ENCODE measurements around the gene CNGA2. TPM values are rescaled to one million over a fixed set of nuclear protein-coding genes. Genes with fewer than 3 reads are reported as not detected.
A peak's percentile ranks its signal among the peaks of the same experiment; 100 is the strongest.

CNGA2 gene
- total and polyA plus RNA-seq, 4 donors = not detected

DNA sequence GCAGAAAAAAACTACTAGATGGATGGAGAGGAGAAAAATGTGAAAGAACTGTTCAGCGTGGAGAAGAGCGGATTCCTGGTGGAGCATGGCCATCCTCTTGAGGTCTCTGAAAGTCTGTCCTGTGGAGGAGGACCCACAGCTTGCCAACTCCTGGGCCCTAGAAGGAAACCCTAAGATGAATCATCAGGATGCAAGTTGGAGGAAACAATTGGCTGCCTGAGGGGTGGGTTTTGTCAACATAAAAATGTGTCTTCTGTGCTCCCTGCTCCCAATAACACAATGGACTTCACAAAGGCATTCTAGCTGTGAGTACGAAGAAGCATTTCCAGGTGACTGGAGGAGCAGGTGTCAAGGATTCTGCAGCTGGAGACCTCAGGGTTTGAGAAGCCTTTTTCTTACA, 37.2 kb downstream of the CNGA2 start:
- no peaks in the 10 kb centered on the region for H3K9me3 ChIP-seq (ENCODE audit: control insufficient read depth, low read length)
- no peak for ATAC-seq (ENCODE audit: low FRiP score)
- WGBS, 2 donors = 93 to 96% methylated on average over 3 of the region's 3 CpGs
- no peak for DNase-seq
- H3K4me3 ChIP-seq (ENCODE audit: low read length in 2 of 2) = no peak overlapping the region
- H3K27ac ChIP-seq (ENCODE audit: low read depth in 1 of 2, low read length in 2 of 2) = no peak overlapping the region
- H3K27me3 ChIP-seq (ENCODE audit: control insufficient read depth in 1 of 2, insufficient read depth in 2 of 2, low read length in 1 of 2) = no peaks in the 10 kb centered on the region
- no peaks in the 10 kb centered on the region for H3K4me1 ChIP-seq (ENCODE audit: control insufficient read depth in 1 of 2, insufficient read depth in 2 of 2, low read length in 2 of 2)
- H3K36me3 ChIP-seq (ENCODE audit: control insufficient read depth in 1 of 2, insufficient read depth in 2 of 2, low read length in 1 of 2) = no peaks in the 10 kb centered on the region
- intact Hi-C loops (cut with DNase I) = no loop called here

GRCh38 chrX:151773434-151773833, 38.9 kb downstream of the CNGA2 start:
- 63 to 85% methylated on average over 5 of the region's 5 CpGs for WGBS, 2 donors
- intact Hi-C loops (cut with DNase I) = no loop called here

GRCh38 chrX:151774421-151774820, 39.9 kb downstream of the CNGA2 start:
- 27 to 30% methylated on average over 3 of the region's 3 CpGs for WGBS, 2 donors
- H3K36me3 ChIP-seq (ENCODE audit: control insufficient read depth in 1 of 2, insufficient read depth in 2 of 2, low read length in 1 of 2) = no peaks in the 10 kb centered on the region
- ATAC-seq (ENCODE audit: low FRiP score) (no peak), DNase-seq (no peak)
- no peak overlapping the region for H3K27ac ChIP-seq (ENCODE audit: low read depth in 1 of 2, low read length in 2 of 2)
- no peaks in the 10 kb centered on the region for H3K4me1 ChIP-seq (ENCODE audit: control insufficient read depth in 1 of 2, insufficient read depth in 2 of 2, low read length in 2 of 2)
- no peak overlapping the region for H3K4me3 ChIP-seq (ENCODE audit: low read length in 2 of 2)
- H3K27me3 ChIP-seq (ENCODE audit: control insufficient read depth in 1 of 2, insufficient read depth in 2 of 2, low read length in 1 of 2) = no peaks in the 10 kb centered on the region
- H3K9me3 ChIP-seq (ENCODE audit: control insufficient read depth, low read length) = no peaks in the 10 kb centered on the region
- intact Hi-C loops (cut with DNase I) = no loop called here

More at GRCh38 chrX:151773434-151773833, 38.9 kb downstream of the CNGA2 start:
- Histone ChIP-seq H3K27ac (ENCODE audit: low read depth in 1 of 2, low read length in 2 of 2) (no peak overlapping the region), H3K4me3 (ENCODE audit: low read length in 2 of 2) (no peak overlapping the region), H3K4me1 (ENCODE audit: control insufficient read depth in 1 of 2, insufficient read depth in 2 of 2, low read length in 2 of 2) (no peaks in the 10 kb centered on the region), H3K36me3 (ENCODE audit: control insufficient read depth in 1 of 2, insufficient read depth in 2 of 2, low read length in 1 of 2) (no peaks in the 10 kb centered on the region), H3K27me3 (ENCODE audit: control insufficient read depth in 1 of 2, insufficient read depth in 2 of 2, low read length in 1 of 2) (no peaks in the 10 kb centered on the region), H3K9me3 (ENCODE audit: control insufficient read depth, low read length) (no peaks in the 10 kb centered on the region)
- no peak for DNase-seq
- no peak for ATAC-seq (ENCODE audit: low FRiP score)

DNA sequence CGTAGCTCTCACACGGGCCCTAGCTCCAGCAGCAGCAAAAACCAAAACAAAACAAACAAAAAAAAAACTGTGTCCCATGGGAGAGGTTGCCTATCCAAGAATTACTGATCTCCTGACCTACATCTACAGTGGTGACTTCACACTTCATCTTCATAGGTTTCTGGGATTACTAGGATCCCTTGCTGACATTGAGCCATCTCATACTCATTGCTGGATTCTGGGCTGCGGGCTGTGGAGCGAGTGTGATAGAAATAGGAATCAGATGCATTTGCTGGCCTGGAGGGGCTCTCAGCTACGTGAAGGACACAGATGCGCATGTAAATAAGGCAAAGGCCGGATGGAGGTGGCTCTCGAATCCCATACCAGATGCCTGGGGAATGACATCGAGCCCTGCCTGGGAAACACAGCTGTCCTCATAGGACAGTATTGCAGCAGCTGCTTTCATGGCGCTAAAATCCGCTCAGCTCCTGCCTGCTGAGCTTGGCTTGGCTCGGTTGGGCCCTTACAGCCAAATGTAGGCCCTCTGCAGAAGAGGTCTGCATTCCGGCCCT, 41.7 kb downstream of the CNGA2 start:
- Histone ChIP-seq H3K4me3 (ENCODE audit: low read length in 2 of 2) (no peak overlapping the region), H3K27ac (ENCODE audit: low read depth in 1 of 2, low read length in 2 of 2) (no peak overlapping the region), H3K9me3 (ENCODE audit: control insufficient read depth, low read length) (no peaks in the 10 kb centered on the region), H3K36me3 (ENCODE audit: control insufficient read depth in 1 of 2, insufficient read depth in 2 of 2, low read length in 1 of 2) (no peaks in the 10 kb centered on the region), H3K27me3 (ENCODE audit: control insufficient read depth in 1 of 2, insufficient read depth in 2 of 2, low read length in 1 of 2) (no peaks in the 10 kb centered on the region), H3K4me1 (ENCODE audit: control insufficient read depth in 1 of 2, insufficient read depth in 2 of 2, low read length in 2 of 2) (no peaks in the 10 kb centered on the region)
- DNase-seq (no peak), ATAC-seq (ENCODE audit: low FRiP score) (no peak)
- intact Hi-C loops (cut with DNase I) = no loop called here
- 65 to 81% methylated on average over 13 of the region's 13 CpGs for WGBS, 2 donors

- no peak overlapping the region for H3K4me3 ChIP-seq (ENCODE audit: low read length in 2 of 2)
- H3K36me3 ChIP-seq (ENCODE audit: control insufficient read depth in 1 of 2, insufficient read depth in 2 of 2, low read length in 1 of 2) = no peaks in the 10 kb centered on the region
- no peaks in the 10 kb centered on the region for H3K4me1 ChIP-seq (ENCODE audit: control insufficient read depth in 1 of 2, insufficient read depth in 2 of 2, low read length in 2 of 2)
- intact Hi-C loops (cut with DNase I) = no loop called here
- 81 to 95% methylated on average over 5 of the region's 5 CpGs for WGBS, 2 donors
- ATAC-seq (ENCODE audit: low FRiP score) (no peak), DNase-seq (no peak)
- no peaks in the 10 kb centered on the region for H3K27me3 ChIP-seq (ENCODE audit: control insufficient read depth in 1 of 2, insufficient read depth in 2 of 2, low read length in 1 of 2)
- no peak overlapping the region for H3K27ac ChIP-seq (ENCODE audit: low read depth in 1 of 2, low read length in 2 of 2)
- no peaks in the 10 kb centered on the region for H3K9me3 ChIP-seq (ENCODE audit: control insufficient read depth, low read length)
These were observed 42.4 kb downstream of the CNGA2 start for GRCh38 chrX:151776936-151777335.

DNA sequence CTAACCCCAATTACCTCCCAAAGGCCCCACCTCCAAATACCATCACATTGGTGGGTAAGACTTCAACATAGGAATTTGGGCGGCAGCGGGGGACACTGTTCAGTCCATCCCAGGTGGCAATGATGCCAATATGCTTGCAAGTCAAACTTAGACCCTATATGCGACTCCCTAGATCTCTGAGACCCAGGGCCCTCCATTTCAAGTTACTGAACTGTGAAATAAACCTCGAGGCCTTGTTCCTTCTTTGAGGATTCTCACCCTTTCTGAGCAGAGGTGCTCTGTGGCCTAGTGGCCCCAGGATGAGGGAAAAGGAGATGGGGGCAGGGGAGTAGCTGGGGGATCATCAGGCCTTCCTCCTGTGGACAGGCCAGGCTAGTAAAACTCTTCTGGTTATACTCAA, 44.7 kb downstream of the CNGA2 start:
- intact Hi-C loops (cut with DNase I) = no loop called here
- WGBS, 2 donors = 66 to 94% methylated on average over 4 of the region's 4 CpGs
- DNase-seq (no peak), ATAC-seq (ENCODE audit: low FRiP score) (no peak)
- no peaks in the 10 kb centered on the region for H3K36me3 ChIP-seq (ENCODE audit: control insufficient read depth in 1 of 2, insufficient read depth in 2 of 2, low read length in 1 of 2)
- no peaks in the 10 kb centered on the region for H3K27me3 ChIP-seq (ENCODE audit: control insufficient read depth in 1 of 2, insufficient read depth in 2 of 2, low read length in 1 of 2)
- no peaks in the 10 kb centered on the region for H3K4me1 ChIP-seq (ENCODE audit: control insufficient read depth in 1 of 2, insufficient read depth in 2 of 2, low read length in 2 of 2)
- H3K27ac ChIP-seq (ENCODE audit: low read depth in 1 of 2, low read length in 2 of 2) = no peak overlapping the region
- H3K4me3 ChIP-seq (ENCODE audit: low read length in 2 of 2) = no peak overlapping the region
- H3K9me3 ChIP-seq (ENCODE audit: control insufficient read depth, low read length) = no peaks in the 10 kb centered on the region

GRCh38 chrX:151780621-151781020, 46.1 kb downstream of the CNGA2 start:
- H3K4me3 ChIP-seq (ENCODE audit: low read length in 2 of 2) = no peak overlapping the region
- intact Hi-C loops (cut with DNase I) = no loop called here
- DNase-seq (no peak), ATAC-seq (ENCODE audit: low FRiP score) (no peak)
- H3K4me1 ChIP-seq (ENCODE audit: control insufficient read depth in 1 of 2, insufficient read depth in 2 of 2, low read length in 2 of 2) = no peaks in the 10 kb centered on the region
- no peak overlapping the region for H3K27ac ChIP-seq (ENCODE audit: low read depth in 1 of 2, low read length in 2 of 2)
- H3K27me3 ChIP-seq (ENCODE audit: control insufficient read depth in 1 of 2, insufficient read depth in 2 of 2, low read length in 1 of 2) = no peaks in the 10 kb centered on the region
- H3K9me3 ChIP-seq (ENCODE audit: control insufficient read depth, low read length) = no peaks in the 10 kb centered on the region
- H3K36me3 ChIP-seq (ENCODE audit: control insufficient read depth in 1 of 2, insufficient read depth in 2 of 2, low read length in 1 of 2) = no peaks in the 10 kb centered on the region
- 75 to 85% methylated on average over 4 of the region's 4 CpGs for WGBS, 2 donors

GRCh38 chrX:151789179-151789800, 54.7 kb downstream of the CNGA2 start:
- no peaks in the 10 kb centered on the region for H3K27me3 ChIP-seq (ENCODE audit: control insufficient read depth in 1 of 2, insufficient read depth in 2 of 2, low read length in 1 of 2)
- intact Hi-C loops (cut with DNase I) = no loop called here
- peak overlapping the region in 1 of 2 donors; percentile 57 for H3K27ac ChIP-seq (ENCODE audit: low read depth in 1 of 2, low read length in 2 of 2)
- ATAC-seq (ENCODE audit: low FRiP score) = peak; percentile 89
- H3K36me3 ChIP-seq (ENCODE audit: control insufficient read depth in 1 of 2, insufficient read depth in 2 of 2, low read length in 1 of 2) = no peaks in the 10 kb centered on the region
- no peak overlapping the region for H3K4me3 ChIP-seq (ENCODE audit: low read length in 2 of 2)
- no peaks in the 10 kb centered on the region for H3K9me3 ChIP-seq (ENCODE audit: control insufficient read depth, low read length)
- 30 to 38% methylated on average over 6 of the region's 6 CpGs for WGBS, 2 donors
- DNase-seq = peak; percentile 77 to 89
- peaks cover 0 to 3% of the 10 kb centered on the region in 2 donors for H3K4me1 ChIP-seq (ENCODE audit: control insufficient read depth in 1 of 2, insufficient read depth in 2 of 2, low read length in 2 of 2)

DNA sequence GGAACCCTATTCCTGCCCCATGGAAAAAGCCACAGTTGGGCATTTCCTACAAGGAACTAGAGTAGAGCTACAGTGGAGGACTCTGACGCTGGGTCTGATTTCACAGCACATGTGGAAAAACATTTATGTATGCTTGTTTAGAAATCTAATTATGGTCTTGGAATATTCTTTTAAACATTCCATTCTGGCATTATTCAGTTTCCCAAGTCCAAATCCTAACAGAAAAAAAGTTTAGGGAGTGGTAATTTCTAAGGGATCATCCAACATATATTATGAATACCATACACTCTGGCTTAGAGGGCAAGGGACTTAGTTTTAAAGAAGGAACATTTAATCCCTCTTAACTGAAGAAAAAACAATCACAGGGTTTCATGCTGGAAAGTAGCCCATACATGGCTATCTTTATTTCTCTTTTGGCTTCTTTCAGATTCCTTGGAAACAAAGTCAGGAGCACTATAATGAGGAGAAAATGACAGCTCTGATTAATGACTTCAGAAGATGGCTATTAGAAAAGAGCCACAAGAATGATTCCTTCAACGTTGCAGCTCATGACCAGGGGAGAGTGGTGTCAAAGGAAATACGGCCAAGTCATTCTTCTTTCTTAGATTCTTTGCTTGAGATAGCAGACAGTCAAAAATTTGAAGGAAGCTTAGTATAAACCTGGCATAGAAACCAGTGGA, 56.1 kb downstream of the CNGA2 start:
- DNase-seq (no peak), ATAC-seq (ENCODE audit: low FRiP score) (peak; percentile 45)
- no peaks in the 10 kb centered on the region for H3K27me3 ChIP-seq (ENCODE audit: control insufficient read depth in 1 of 2, insufficient read depth in 2 of 2, low read length in 1 of 2)
- H3K27ac ChIP-seq (ENCODE audit: low read depth in 1 of 2, low read length in 2 of 2) = no peak overlapping the region
- peaks cover 0 to 3% of the 10 kb centered on the region in 2 donors for H3K4me1 ChIP-seq (ENCODE audit: control insufficient read depth in 1 of 2, insufficient read depth in 2 of 2, low read length in 2 of 2)
- no peaks in the 10 kb centered on the region for H3K9me3 ChIP-seq (ENCODE audit: control insufficient read depth, low read length)
- 6 to 16% methylated on average over 3 of the region's 3 CpGs for WGBS, 2 donors
- no peaks in the 10 kb centered on the region for H3K36me3 ChIP-seq (ENCODE audit: control insufficient read depth in 1 of 2, insufficient read depth in 2 of 2, low read length in 1 of 2)
- intact Hi-C loops (cut with DNase I) = no loop called here
- no peak overlapping the region for H3K4me3 ChIP-seq (ENCODE audit: low read length in 2 of 2)
